Measurements from ENCODE around the gene NOL8. TPM values are rescaled to one million over a fixed set of nuclear protein-coding genes. Genes with fewer than 3 reads are reported as not detected.

The NOL8 gene
- 10 to 100 TPM; 26.5 to 38.2 TPM for total RNA-seq

DNA sequence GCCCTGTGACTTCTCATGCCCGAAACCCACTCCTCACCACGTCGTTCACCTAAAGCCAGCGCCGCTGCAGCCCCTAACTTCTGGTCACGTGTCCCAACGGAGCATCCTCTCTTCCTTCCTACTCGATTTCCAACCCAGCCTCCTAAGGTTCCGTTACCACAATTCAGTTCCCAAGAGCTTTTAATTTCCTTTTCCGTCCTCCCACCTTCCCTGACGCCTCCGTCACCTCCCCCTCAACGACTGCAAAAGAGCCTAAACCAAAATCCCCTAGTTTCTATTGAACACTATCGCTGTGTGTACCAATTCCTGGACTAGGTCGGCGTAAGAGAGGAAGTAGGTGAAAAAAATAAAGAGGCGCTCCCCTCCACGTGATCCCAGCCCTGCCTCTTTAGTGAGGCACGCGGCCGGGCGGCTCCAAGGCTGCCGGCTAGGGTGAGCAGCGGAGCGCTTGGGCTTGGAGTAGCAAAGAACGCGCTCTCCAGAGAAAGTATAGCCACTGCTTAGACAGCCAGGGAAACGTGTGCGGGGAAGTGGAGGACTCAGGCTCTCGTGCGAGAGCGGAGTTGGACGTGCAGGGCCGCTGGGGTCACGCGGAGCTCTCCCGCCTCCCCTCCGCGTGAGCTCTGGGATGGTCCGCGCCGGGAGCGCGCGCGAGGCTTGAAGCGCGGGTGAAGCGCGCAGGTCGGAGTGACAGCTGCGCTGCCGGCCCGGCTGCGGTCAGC lies at the start of gene NOL8, which contains the start of gene CENPP:
TSS of gene NOL8 (minus strand) at position 82 of the 722 bp plus-strand sequence. CDS start 1,189 bp downstream, outside the sequence.
TSS of gene CENPP (plus strand) at position 685 of the 722 bp plus-strand sequence.
- H3K4me1 ChIP-seq, result peaks cover 23% of the 10 kb centered on the region
- peak within 1 kb of the TSS; percentile 93 to 98 (median 97) for H3K27ac ChIP-seq
- peak within 1 kb of the TSS; percentile 70 to 81 for H3K4me3 ChIP-seq
- DNase-seq, result peak; percentile 78 to 90 (median 84)
- ATAC-seq, result peak; percentile 98
- H3K36me3 ChIP-seq (replicated peaks in 1 of 2; ENCODE audit: insufficient read depth in 1 of 2, low read depth in 2 of 2), result no peaks in the 10 kb centered on the region
- TF ChIP-seq CTCF (IDR thresholded peaks at IDR 0.05) (peak in 1 of 7 experiments; percentile 12), POLR2A (IDR thresholded peaks at IDR 0.05) (peak in 2 of 3 donors; percentile 52 to 63)
- WGBS, 2 donors, result 0% methylated on average over 27 to 55 of the region's 55 CpGs
- H3K27me3 ChIP-seq, result no peaks in the 10 kb centered on the region
- H3K9me3 ChIP-seq, result no peaks in the 10 kb centered on the region
- intact Hi-C loops (cut with DNase I), result no loop called here

- Histone ChIP-seq H3K36me3 (replicated peaks in 1 of 2; ENCODE audit: insufficient read depth in 1 of 2, low read depth in 2 of 2) (no peaks in the 10 kb centered on the region), H3K4me3 (no peak overlapping the region), H3K27ac (no peak overlapping the region), H3K4me1 (no peaks in the 10 kb centered on the region), H3K9me3 (no peaks in the 10 kb centered on the region), H3K27me3 (no peaks in the 10 kb centered on the region)
- WGBS, 2 donors, result 88 to 98% methylated on average over 2 of the region's 2 CpGs
- intact Hi-C loops (cut with DNase I), result no loop called here
- ATAC-seq (no peak), DNase-seq (no peak)
- no peak for TF ChIP-seq CTCF (IDR thresholded peaks at IDR 0.05)
- no peak for TF ChIP-seq POLR2A (IDR thresholded peaks at IDR 0.05)
Observed at GRCh38 chr9:92373167-92373566, 48.0 kb upstream of the NOL8 start.

DNA sequence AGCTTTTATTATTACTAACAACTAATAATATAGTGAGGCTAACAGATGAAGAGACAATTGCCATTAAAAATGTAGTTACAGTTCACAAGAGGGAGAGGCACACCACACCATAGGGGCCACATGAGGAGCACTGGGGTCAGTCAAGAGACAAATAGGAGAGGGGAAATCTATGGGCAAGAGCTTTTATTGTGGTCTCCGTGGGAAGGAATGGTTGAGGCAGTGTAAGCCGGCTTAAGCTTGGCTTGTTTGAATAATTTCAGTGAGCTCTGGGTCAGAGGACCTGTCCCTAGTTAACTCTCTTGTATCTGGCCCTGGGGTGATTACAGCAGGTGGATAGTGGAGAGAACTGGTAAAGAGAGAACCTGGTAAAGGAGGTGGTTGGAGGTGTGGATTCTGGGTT lies 43.9 kb upstream of the NOL8 start:
- Histone ChIP-seq H3K4me1 (no peaks in the 10 kb centered on the region), H3K36me3 (replicated peaks in 1 of 2; ENCODE audit: insufficient read depth in 1 of 2, low read depth in 2 of 2) (no peaks in the 10 kb centered on the region), H3K27ac (no peak overlapping the region), H3K9me3 (no peaks in the 10 kb centered on the region), H3K4me3 (no peak overlapping the region), H3K27me3 (no peaks in the 10 kb centered on the region)
- 32 to 73% methylated on average over 2 of the region's 2 CpGs for WGBS, 2 donors
- TF ChIP-seq CTCF (IDR thresholded peaks at IDR 0.05) (no peak), POLR2A (IDR thresholded peaks at IDR 0.05) (no peak)
- no peak for ATAC-seq
- intact Hi-C loops (cut with DNase I), result no loop called here
- no peak for DNase-seq

DNA sequence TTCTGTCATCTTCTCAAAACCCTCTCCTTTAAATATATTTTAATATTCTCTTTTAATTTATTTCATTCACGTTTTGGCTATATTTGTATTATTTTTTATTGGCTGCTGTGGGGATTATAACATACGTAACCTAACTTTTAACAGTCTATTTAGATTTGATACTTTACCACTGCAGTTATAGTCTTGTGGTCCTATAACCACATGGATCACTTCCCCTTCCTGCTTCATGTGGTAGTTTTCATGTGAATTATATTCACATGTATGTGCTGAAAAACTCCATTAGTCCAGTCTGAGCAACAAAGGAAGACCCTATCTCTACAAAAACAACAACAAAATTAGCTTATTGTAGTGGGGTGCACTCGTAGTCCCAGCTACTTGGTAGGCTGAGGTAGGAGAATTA lies 34.9 kb upstream of the NOL8 start:
- WGBS, 2 donors, result 88 to 89% methylated on average over 3 of the region's 3 CpGs
- no peak overlapping the region for H3K27ac ChIP-seq

More for the DNA sequence above, 34.9 kb upstream of the NOL8 start:
- H3K4me3 ChIP-seq, result no peak overlapping the region
- no peaks in the 10 kb centered on the region for H3K36me3 ChIP-seq (replicated peaks in 1 of 2; ENCODE audit: insufficient read depth in 1 of 2, low read depth in 2 of 2)
- no peaks in the 10 kb centered on the region for H3K9me3 ChIP-seq
- H3K4me1 ChIP-seq, result no peaks in the 10 kb centered on the region
- intact Hi-C loops (cut with DNase I), result no loop called here
- H3K27me3 ChIP-seq, result no peaks in the 10 kb centered on the region
- no peak for ATAC-seq
- no peak for TF ChIP-seq CTCF (IDR thresholded peaks at IDR 0.05)
- TF ChIP-seq POLR2A (IDR thresholded peaks at IDR 0.05), result no peak
- DNase-seq, result no peak
